HG03558 (cell line): ENCODE measurements around the gene EHBP1.
"Not testable (repeated sequence)": the region's sequence is repeated elsewhere in the genome, so short reads cannot be mapped to it uniquely, and the experiment has no call there.

Source experiments
- ATAC-seq: cut with Tn5 transposase; IDR thresholded peaks from one replicate; pipeline ENCODE4 v1.9.1; 2021; ENCODE audit warnings: moderate number of reproducible peaks; ENCODE audit not compliant: unreplicated experiment; ENCODE audit errors: extremely low read depth

EHBP1 gene

GRCh38 chr2:62731275-62731674 is 25.8 kb downstream of the EHBP1 start:
- ATAC-seq, result no peak

DNA sequence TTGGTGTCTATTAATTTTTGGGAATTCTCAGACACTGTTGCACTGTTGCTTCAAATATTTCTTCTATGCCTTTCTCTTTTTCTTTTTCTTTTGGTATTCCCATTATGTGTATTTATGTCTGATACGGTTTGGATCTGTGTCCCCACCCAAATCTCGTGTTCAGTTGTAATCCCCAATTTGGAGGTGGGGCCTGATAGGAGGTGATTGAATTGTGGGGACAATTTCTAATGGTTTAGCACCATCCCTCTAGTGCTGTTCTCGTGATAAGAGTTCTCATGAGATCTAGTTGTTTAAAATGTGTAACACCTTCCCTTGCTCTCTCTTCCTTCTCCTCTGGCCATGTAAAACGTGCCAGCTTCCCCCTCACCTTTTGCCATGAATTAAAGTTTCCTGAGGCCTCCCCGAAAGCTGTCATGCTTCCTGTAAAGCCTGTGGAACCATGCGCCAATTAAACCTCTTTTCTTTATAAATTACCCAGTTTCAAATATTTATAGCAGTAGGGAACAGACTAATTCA is 26.8 kb downstream of the EHBP1 start:
- ATAC-seq, result no peak

DNA sequence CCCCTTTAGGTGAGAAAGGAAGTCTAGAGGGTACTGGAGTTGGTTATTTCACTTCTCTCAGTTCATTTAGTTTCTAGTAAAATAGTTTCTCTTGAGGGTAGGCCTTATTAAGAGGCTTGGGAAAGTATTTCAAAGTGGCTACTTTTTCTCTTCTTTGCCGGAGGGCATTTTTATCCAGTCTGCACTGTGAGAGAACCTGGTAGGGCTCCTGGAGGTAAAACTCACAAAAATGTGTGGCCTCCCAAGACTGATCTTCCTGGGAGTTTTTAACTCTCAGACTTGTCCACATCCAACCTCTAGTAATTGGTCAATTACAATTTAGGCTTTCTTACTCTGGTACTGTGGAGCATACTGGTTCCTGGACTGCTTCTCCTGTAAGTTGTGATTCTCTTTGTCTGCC is 28.0 kb downstream of the EHBP1 start:
- no peak for ATAC-seq

DNA sequence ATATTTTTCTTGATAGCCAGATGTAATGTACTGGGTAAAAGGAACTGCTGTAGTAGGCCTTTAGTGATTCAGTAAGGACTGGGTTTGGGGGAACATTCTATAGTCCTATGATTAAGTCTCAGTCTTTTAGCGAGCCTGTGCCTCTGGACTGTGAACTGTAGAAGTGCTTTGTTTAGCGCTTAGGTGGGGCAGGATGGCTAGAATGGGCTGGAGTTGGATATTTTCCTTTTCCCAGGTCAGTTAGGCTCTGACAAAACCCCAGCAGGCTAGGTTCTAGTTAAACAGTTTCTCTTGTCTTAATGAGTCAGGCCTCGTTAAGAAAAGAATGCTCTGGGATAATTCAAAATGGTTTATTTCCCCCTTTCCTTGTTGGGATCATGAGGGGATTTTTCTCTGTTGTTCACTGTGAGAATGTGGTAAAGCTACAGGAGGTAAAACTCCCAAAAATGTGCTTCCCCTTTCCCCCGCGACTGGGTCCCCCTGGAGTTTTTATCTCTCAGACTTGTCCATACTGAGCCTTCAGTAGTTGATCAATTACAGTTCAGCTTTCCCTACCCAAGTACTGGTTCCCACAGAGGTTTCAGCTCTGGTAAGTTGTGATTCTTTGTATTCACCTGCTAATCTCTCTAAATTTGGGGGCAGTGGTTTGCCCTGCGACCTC is 31.5 kb downstream of the EHBP1 start:
- ATAC-seq, result no peak

- no peak for ATAC-seq
These were observed 33.7 kb downstream of the EHBP1 start for GRCh38 chr2:62738981-62739936.

DNA sequence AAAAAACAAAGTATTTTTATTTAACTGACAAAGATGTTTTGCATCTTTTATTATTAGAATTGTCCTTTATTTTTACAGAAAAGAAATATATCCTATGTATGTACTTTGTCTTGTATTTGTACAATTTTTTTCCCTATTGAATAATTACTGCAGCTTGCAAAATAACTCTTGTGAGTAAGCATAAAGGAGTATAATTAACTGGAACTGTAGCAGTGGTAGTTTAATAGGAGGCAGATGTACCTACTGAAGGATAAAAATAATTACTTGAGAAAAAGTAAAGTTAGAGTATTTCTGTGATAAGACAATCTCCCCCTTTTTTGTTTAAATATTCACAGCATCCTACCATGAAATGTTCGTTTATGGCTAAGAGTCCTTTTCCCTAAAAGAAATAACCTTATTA is 34.7 kb downstream of the EHBP1 start:
- no peak for ATAC-seq

DNA sequence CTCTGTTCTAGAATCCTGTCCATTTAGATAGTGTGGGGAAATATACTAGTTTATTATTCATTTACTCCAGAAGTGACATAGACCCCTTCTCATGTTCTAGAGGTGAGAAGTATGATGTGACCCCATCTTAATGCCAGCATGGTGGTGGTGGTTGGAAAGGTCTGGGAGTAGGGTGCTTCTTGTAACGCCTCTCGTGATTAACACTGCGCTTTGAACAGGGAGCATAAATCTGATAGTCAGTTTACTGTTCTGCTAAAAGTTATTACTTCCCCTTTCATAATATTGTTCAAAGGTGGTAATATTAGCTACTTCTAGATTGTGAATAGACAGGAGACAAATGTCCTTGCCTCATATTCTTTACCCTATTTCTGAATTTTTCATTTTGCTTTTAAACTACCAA is 35.6 kb downstream of the EHBP1 start:
- ATAC-seq, result no peak

- ATAC-seq, result no peak
These were observed 36.6 kb downstream of the EHBP1 start for GRCh38 chr2:62741954-62742722.

DNA sequence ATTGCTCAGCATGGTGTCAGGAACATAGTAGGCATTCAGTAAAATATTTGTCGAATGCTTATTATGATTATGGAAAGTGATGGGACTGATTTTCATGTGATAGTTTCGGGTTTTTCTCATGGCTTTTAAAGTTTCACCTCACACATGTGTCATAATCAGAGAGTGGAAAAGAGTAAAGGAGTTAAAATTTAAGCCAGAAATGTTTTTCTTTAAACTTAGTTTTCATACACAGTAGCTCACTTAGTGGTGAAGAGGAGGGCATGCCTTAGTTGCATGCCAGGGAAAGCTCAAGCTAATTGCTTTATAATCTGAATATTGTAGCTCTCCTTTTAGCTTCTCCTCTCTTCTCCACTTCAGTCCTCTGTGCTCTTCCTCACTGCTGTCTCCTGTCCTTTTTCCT is 38.0 kb downstream of the EHBP1 start:
- ATAC-seq, result no peak

DNA sequence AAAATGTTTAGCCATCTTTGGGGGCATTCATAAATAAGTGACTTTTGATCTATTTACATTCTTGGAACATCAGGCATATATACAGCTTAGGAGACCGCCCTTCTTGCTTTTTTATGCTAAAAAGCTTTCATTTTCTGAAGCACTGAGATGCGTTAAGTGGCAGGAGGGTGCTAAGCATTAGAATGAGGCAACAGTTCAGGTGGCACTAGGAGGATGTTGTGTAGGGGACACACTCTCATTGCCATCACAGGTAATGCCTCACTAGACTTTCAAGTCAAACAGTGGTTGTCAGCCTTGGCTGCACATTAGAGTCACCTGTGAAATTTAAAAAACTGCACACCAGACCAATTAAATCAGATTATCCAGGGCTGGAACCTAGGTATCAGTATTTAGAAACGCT is 39.1 kb downstream of the EHBP1 start:
- ATAC-seq, result no peak

GRCh38 chr2:62745891-62746481 is 40.5 kb downstream of the EHBP1 start:
- no peak for ATAC-seq

- ATAC-seq, result no peak
These were observed 41.7 kb downstream of the EHBP1 start for GRCh38 chr2:62747169-62747568.

DNA sequence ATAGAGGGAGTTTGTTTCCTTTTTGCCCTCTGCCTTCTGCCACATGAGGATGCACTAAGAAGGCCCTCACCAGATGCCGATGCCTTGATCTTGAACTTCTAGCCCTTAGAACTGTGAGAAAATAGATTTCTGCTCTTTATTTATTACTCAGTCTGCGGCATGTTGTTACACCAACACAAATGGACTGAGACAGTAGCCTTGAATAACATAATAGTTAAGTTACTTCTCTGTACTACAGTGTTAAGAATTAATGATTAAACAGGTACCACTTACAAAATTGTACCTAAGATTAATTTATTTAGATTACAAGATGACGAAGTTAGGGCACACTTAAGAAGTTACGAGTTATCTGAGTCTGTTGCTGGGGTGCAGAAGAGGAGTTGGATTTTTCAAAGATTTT is 42.4 kb downstream of the EHBP1 start:
- ATAC-seq, result no peak

GRCh38 chr2:62749111-62749510 is 43.6 kb downstream of the EHBP1 start:
- not testable (repeated sequence) for ATAC-seq

DNA sequence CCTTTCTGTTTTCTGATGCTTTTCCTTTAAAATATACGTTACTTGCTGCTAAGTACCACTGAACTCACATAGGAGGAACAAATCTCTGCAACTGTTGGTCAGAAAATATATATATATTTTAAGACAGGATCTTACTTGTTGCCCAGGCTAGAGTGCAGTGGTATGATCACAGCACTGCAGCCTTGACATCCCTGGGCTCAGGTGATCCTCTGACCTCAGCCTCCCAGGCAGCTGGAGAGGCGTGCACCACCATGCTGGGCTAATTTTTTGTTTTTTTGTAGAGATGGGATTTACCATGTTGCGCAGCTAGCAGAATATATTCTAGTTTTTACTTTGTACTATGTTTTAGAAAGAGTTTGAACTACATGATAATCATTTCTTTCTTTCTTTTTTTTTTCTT is 51.5 kb downstream of the EHBP1 start:
- ATAC-seq, result no peak

DNA sequence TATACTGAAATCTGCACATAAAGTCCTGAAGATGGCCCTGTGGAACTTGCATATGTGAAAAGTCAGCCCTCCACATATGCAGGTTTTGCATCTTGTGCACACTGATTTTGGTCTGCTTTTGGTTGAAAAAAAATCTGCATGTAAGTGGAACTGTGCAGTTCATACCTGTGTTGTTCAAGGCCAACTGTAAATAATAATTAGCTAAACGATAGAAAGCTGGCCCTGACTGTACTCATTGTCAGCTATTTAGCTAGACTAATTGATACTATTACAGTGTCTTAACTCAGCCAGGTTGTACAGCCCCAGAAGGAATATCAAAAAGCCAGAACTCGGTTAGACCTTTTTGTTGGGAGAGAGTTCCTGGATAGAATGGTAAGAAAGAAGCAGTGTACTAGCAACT is 54.5 kb downstream of the EHBP1 start:
- ATAC-seq, result no peak

DNA sequence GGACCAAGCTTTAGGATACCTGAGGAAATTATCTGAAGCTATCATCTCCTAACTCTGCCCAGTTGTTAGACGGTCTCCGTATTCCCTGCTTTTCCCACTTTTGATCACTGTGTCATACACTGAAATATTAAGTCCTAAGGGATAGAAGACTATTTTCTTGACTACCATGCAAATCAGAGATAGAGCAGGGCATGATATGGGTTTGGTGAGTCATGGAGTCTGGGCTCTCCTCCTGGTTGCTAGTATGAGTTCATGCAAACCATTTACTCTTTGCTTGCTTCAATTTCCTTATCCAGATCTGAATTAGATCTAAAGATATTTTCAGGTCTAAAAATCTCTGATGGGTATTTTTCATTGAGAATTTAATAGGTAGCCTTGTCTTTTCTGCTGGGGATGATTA is 55.0 kb downstream of the EHBP1 start:
- ATAC-seq, result no peak

DNA sequence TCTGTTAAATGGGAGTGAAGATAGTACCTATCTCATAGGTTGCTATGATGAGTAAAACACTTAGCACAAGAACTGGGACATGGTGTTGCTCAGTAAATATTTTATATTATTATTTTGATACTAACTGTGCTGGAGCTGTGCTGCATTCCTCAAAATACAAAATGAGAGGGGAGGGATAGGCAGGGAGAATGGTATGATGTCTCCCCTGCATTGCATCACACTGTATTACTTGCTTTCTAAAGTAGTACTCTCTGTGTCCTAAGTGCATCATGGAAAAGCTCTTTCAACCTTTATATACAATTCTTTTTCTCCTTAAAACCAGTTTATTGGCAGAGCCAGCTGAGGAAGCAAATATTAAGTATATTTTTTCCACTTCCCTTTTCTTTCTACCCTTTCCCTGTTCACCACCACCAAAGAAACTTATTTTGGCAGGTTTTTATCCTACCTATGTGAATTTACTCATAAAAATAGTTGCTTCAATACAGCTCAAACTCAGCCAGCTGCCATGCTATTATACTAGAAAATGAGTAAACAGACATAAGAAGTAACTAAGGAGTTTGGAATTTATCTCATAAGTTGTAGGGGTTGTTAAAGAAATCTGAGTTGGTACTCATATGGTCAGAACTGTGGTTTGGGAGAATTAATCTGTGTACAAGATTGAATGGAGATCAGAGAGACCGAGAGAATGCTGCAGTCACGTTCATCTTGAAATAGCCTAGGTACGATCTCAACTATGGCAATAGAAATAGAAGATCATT is 60.3 kb downstream of the EHBP1 start:
- ATAC-seq, result no peak

DNA sequence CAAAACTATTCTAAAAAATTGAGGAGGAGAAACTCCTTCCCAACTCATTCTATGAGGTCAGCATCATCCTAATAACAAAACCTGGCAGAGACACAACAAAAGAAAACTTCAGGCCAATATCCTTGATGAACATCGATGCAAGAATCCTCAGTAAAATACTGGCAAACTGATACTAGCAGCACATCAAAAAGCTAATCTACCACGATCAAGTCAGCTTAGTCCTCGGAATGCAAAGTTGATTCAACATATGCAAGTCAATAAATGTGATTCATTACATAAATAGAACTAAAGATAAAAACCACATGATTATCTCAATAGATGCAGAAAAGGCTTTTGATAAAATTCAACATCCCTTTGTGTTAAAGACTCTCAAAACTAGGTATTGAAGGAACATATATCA is 63.1 kb downstream of the EHBP1 start:
- ATAC-seq, result no peak

GRCh38 chr2:62770629-62771028 is 65.1 kb downstream of the EHBP1 start:
- no peak for ATAC-seq
